Endodermal cell (in vitro differentiated cells): ENCODE data around the gene TBC1D16. TPM values are rescaled to one million over a fixed set of nuclear protein-coding genes. Genes with fewer than 3 reads are reported as not detected.

Experiments used
- DNase-seq: peaks from one replicate; pipeline ENCODE4 v3.0.0-alpha.2; 2017
- H3K27ac ChIP-seq: 2 replicates; pipeline ENCODE4 v1.5.1; 2013; ENCODE audit warnings: mild to moderate bottlenecking, low read depth, low read length, moderate library complexity
- H3K27me3 ChIP-seq: 2 replicates; pipeline ENCODE4 v1.6.1; 2013; ENCODE audit warnings: mild to moderate bottlenecking, low read length, moderate library complexity; ENCODE audit not compliant: insufficient read depth, control insufficient read depth, poor library complexity, severe bottlenecking
- H3K36me3 ChIP-seq: 2 replicates; pipeline ENCODE4 v1.7.0; 2013; ENCODE audit warnings: mild to moderate bottlenecking, low read length, moderate library complexity; ENCODE audit not compliant: control insufficient read depth, insufficient read depth
- H3K4me1 ChIP-seq: one replicate; pipeline ENCODE4 v1.7.0; 2013; ENCODE audit warnings: low read length; ENCODE audit not compliant: control insufficient read depth, insufficient read depth
- H3K4me3 ChIP-seq: 2 replicates; pipeline ENCODE4 v1.5.1; 2013; ENCODE audit warnings: mild to moderate bottlenecking, low read length, moderate library complexity
- H3K9ac ChIP-seq: 2 replicates; pipeline ENCODE4 v1.6.1; 2013; ENCODE audit warnings: mild to moderate bottlenecking, low read length, moderate library complexity; ENCODE audit not compliant: poor library complexity, severe bottlenecking; ENCODE audit errors: extremely low read depth
- H3K9me3 ChIP-seq: 2 replicates; pipeline ENCODE4 v1.6.1; 2013; ENCODE audit warnings: mild to moderate bottlenecking, low read length, moderate library complexity; ENCODE audit not compliant: control insufficient read depth
- H3K27ac Mint-ChIP-seq: 2 replicates; pipeline ENCODE4 v1.8.0; 2020; ENCODE audit warnings: mixed read lengths
- H3K27me3 Mint-ChIP-seq: 2 replicates; pipeline ENCODE4 v1.8.0; 2021; ENCODE audit warnings: mild to moderate bottlenecking, mixed read lengths; ENCODE audit not compliant: insufficient read depth
- H3K36me3 Mint-ChIP-seq: 2 replicates; pipeline ENCODE4 v1.8.0; 2020; ENCODE audit warnings: low read depth, mixed read lengths
- H3K4me1 Mint-ChIP-seq: 2 replicates; pipeline ENCODE4 v1.8.0; 2020; ENCODE audit warnings: mixed read lengths
- H3K4me3 Mint-ChIP-seq: 2 replicates; pipeline ENCODE4 v1.8.0; 2020; ENCODE audit warnings: mild to moderate bottlenecking, moderate library complexity, mixed read lengths
- H3K9me3 Mint-ChIP-seq: 2 replicates; pipeline ENCODE4 v1.8.0; 2020; ENCODE audit warnings: mild to moderate bottlenecking, mixed read lengths
- WGBS, 2 experiments: methylation state at CpG; one replicate each; pipeline versions ENCODE4 v1.1.5 to v1.1.7; 2013; ENCODE audit warnings: missing lambda C conversion rate in 2 of 2, mixed read lengths in 1 of 2; ENCODE audit not compliant: insufficient coverage in 1 of 2, insufficient read length in 1 of 2; 5-methylcytosine and 5-hydroxymethylcytosine counted together
- total RNA-seq, 2 donors: library from RNA; stranded (reverse); fragmentation: NEBNext Ultra II Directional in 1 of 2; extraction: Animal tissue kit (Norgen Biotek cat#: 25700) in 1 of 2; gene quantifications; 2 replicates in 1 of 2; 3 replicates in 1 of 2; pipeline ENCODE4 v1.2.1, GENCODE V29; 2021
- TF ChIP-seq, protein P1 (sequence below): fragments of 200-600 bp; sonication (generic); conservative IDR thresholded peaks from 2 replicates; pipeline ENCODE4 v1.5.0; 2021; ENCODE audit warnings: antibody characterized with exemption, mild to moderate bottlenecking

The TBC1D16 gene
- total RNA-seq, 2 donors from 2014 or later, result 88.2 to 116 TPM

DNA sequence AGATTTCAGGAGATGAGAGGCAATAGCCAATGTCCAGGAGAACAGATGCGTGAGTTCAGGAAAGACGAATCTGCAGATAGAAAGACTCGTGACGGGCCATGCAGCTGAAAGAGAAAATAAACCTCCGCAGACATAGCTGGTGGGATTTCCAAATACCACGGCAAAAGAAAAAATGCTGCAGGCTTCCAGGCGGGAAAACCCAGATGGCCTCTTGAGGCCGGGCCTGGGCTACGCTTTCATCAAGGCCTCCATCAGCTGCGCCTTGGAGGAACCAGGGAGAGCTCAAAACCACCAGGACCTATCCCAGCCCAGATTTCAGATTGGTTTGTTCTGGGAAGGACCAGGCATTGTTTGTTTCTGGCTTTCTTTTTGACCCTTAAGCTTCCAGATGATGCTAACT, 17.4 kb upstream of the TBC1D16 start:
- Histone ChIP-seq H3K9ac (no peak overlapping the region), H3K4me3 (no peak overlapping the region), H3K4me1 (no peaks in the 10 kb centered on the region), H3K36me3 (peaks cover 5% of the 10 kb centered on the region), H3K27ac (no peak overlapping the region), H3K9me3 (no peaks in the 10 kb centered on the region), H3K27me3 (no peaks in the 10 kb centered on the region)
- peaks cover 32% of the 10 kb centered on the region for H3K36me3 Mint-ChIP-seq
- H3K27ac Mint-ChIP-seq, result no peak overlapping the region
- no peaks in the 10 kb centered on the region for H3K4me1 Mint-ChIP-seq
- H3K27me3 Mint-ChIP-seq, result no peaks in the 10 kb centered on the region
- TF ChIP-seq, protein P1, sequence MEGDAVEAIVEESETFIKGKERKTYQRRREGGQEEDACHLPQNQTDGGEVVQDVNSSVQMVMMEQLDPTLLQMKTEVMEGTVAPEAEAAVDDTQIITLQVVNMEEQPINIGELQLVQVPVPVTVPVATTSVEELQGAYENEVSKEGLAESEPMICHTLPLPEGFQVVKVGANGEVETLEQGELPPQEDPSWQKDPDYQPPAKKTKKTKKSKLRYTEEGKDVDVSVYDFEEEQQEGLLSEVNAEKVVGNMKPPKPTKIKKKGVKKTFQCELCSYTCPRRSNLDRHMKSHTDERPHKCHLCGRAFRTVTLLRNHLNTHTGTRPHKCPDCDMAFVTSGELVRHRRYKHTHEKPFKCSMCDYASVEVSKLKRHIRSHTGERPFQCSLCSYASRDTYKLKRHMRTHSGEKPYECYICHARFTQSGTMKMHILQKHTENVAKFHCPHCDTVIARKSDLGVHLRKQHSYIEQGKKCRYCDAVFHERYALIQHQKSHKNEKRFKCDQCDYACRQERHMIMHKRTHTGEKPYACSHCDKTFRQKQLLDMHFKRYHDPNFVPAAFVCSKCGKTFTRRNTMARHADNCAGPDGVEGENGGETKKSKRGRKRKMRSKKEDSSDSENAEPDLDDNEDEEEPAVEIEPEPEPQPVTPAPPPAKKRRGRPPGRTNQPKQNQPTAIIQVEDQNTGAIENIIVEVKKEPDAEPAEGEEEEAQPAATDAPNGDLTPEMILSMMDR, result no peak
- no peak overlapping the region for H3K4me3 Mint-ChIP-seq
- H3K9me3 Mint-ChIP-seq, result no peaks in the 10 kb centered on the region
- no peak for DNase-seq
- 88 to 94% methylated on average over 7 to 10 of the region's 10 CpGs for WGBS, 2 experiments

DNA sequence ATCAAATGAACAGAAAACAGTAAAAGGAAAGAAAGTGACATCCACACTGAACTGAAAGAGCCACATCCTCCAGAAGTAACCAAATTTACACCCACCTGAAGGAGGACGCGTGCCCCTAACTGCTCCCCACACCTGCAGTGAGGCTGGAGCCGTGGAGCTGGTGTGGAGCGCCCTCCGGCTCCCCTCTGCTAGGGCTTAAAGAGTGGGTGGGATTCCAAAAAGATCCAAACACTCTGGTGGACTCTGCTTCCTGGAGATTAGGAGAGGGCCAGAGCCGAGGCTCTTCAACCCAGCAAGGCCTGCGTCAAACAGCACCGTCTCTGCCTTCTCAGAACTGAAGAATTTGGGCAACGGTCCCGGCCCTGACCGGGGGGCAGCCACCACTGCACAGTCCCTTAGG, 16.0 kb upstream of the TBC1D16 start:
- Mint-ChIP-seq H3K36me3 (peaks cover 29% of the 10 kb centered on the region), H3K4me3 (no peak overlapping the region), H3K27me3 (no peaks in the 10 kb centered on the region), H3K27ac (no peak overlapping the region), H3K9me3 (no peaks in the 10 kb centered on the region), H3K4me1 (no peaks in the 10 kb centered on the region)
- Histone ChIP-seq H3K4me1 (no peaks in the 10 kb centered on the region), H3K4me3 (no peak overlapping the region), H3K9ac (no peak overlapping the region), H3K27ac (no peak overlapping the region), H3K36me3 (peaks cover 5% of the 10 kb centered on the region), H3K27me3 (no peaks in the 10 kb centered on the region), H3K9me3 (no peaks in the 10 kb centered on the region)
- TF ChIP-seq, protein P1, result no peak
- 88 to 90% methylated on average over 5 to 11 of the region's 11 CpGs for WGBS, 2 experiments
- DNase-seq, result no peak

DNA sequence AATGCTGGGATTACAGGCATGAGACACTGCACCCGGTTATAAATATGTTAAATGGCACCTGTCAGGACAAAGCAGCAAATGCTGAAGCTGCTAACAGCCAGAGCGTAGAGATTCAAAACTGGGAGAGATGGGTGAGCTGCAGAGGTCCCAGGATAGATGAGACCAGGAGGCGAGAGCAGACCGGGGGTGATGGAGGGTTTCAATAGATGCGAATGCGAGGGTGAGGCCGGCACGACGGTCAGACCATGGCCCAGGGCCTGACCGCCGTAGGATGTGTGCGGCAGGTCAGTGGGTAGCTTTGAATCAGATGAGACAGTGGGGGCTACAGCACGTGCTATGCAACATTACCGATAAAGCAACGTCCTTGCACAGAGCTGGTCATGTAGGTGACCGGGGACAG, 15.0 kb upstream of the TBC1D16 start:
- H3K36me3 ChIP-seq, result peaks cover 5% of the 10 kb centered on the region
- H3K4me3 ChIP-seq, result no peak overlapping the region
- 85 to 88% methylated on average over 16 of the region's 16 CpGs for WGBS, 2 experiments

More for the DNA sequence above, 15.0 kb upstream of the TBC1D16 start:
- Histone ChIP-seq H3K27me3 (no peaks in the 10 kb centered on the region), H3K4me1 (no peaks in the 10 kb centered on the region), H3K9me3 (no peaks in the 10 kb centered on the region), H3K27ac (no peak overlapping the region), H3K9ac (no peak overlapping the region)
- Mint-ChIP-seq H3K27ac (no peak overlapping the region), H3K4me3 (no peak overlapping the region), H3K9me3 (no peaks in the 10 kb centered on the region), H3K27me3 (no peaks in the 10 kb centered on the region), H3K36me3 (peaks cover 30% of the 10 kb centered on the region), H3K4me1 (no peaks in the 10 kb centered on the region)
- DNase-seq, result no peak
- TF ChIP-seq, protein P1, result no peak
